Erythroblast (primary cell): ENCODE results near the gene TRIM67.

ENCODE experiments used
- GATA1 ChIP-seq: IDR thresholded peaks from 2 replicates; pipeline ENCODE4 v1.6.1; 2011; ENCODE audit warnings: low read depth, mild to moderate bottlenecking, control low read depth, low read length, moderate library complexity
- POLR2A ChIP-seq: IDR thresholded peaks from 2 replicates; pipeline ENCODE4 v1.6.1; 2011; ENCODE audit warnings: mild to moderate bottlenecking, low read length

GRCh38 chr1:231155808-231156207 lies 6.0 kb upstream of the TRIM67 start:
- TF ChIP-seq POLR2A (no peak), GATA1 (no peak)
